GM19035 (cell line): ENCODE measurements around the gene ZC3H10.
"Not testable (repeated sequence)": the region's sequence is repeated elsewhere in the genome, so short reads cannot be mapped to it uniquely, and the experiment has no call there.

Source experiments
- ATAC-seq: cut with Tn5 transposase; IDR thresholded peaks from one replicate; pipeline ENCODE4 v1.9.1; 2021; ENCODE audit not compliant: unreplicated experiment

ZC3H10 gene

GRCh38 chr12:56102683-56103065 lies 15.4 kb upstream of the ZC3H10 start:
- no peak for ATAC-seq

- no peak for ATAC-seq
Observed at GRCh38 chr12:56103066-56103711, 14.9 kb upstream of the ZC3H10 start.

GRCh38 chr12:56103823-56104108 lies 14.3 kb upstream of the ZC3H10 start:
- ATAC-seq: no peak

- ATAC-seq: peak; percentile 94
Observed at GRCh38 chr12:56104109-56104814, 13.8 kb upstream of the ZC3H10 start, which contains the start of gene PA2G4. PA2G4 (plus strand) TSS chr12:56104559; CDS start chr12:56104738, 179 bp downstream.

GRCh38 chr12:56104815-56105608 lies 13.1 kb upstream of the ZC3H10 start:
- peak; percentile 13 for ATAC-seq

GRCh38 chr12:56105609-56105902 lies 12.5 kb upstream of the ZC3H10 start:
- no peak for ATAC-seq

- ATAC-seq: no peak
Observed at GRCh38 chr12:56107242-56107641, 10.8 kb upstream of the ZC3H10 start.

GRCh38 chr12:56110571-56110970 lies 7.5 kb upstream of the ZC3H10 start:
- no peak for ATAC-seq

- no peak for ATAC-seq
Observed at GRCh38 chr12:56114084-56114483, 4.0 kb upstream of the ZC3H10 start.

GRCh38 chr12:56115329-56115728 lies 2.7 kb upstream of the ZC3H10 start:
- ATAC-seq: no peak

- ATAC-seq: peak; percentile 51
Observed at GRCh38 chr12:56116267-56117081, 1.6 kb upstream of the ZC3H10 start, which contains the start of gene RPL41. RPL41 (plus strand) TSS chr12:56116633.

GRCh38 chr12:56117082-56117706 lies 872 bp upstream of the ZC3H10 start:
- not testable (repeated sequence) for ATAC-seq

- ATAC-seq: no peak
Observed at GRCh38 chr12:56118688-56119357, 757 bp downstream of the ZC3H10 start.

GRCh38 chr12:56119361-56119796 lies 1.3 kb downstream of the ZC3H10 start:
- ATAC-seq: no peak

- no peak for ATAC-seq
Observed at GRCh38 chr12:56120158-56120846, 2.2 kb downstream of the ZC3H10 start.

- ATAC-seq: no peak
Observed at GRCh38 chr12:56121204-56121870, 3.3 kb downstream of the ZC3H10 start.

GRCh38 chr12:56122637-56123036 lies 4.6 kb downstream of the ZC3H10 start:
- no peak for ATAC-seq

- no peak for ATAC-seq
Observed at GRCh38 chr12:56124133-56124532, 6.1 kb downstream of the ZC3H10 start.

- no peak for ATAC-seq
Observed at GRCh38 chr12:56126732-56127239, 8.7 kb downstream of the ZC3H10 start.
